ENCODE measurements around the gene IKBKG. TPM values are rescaled to one million over a fixed set of nuclear protein-coding genes. Genes with fewer than 3 reads are reported as not detected.

Gene IKBKG
- total and polyA plus RNA-seq, 2 of the 13 experiments (the other 11 are each of a cell fraction or from before 2014, with no cell fraction given) = 30.6 to 44.3 TPM

GRCh38 chrX:154599531-154599930 is 52.1 kb downstream of the IKBKG start:
- TF ChIP-seq RBFOX2 (IDR thresholded peaks at IDR 0.05; ENCODE audit: low read depth, low read length) = no peak
- TF ChIP-seq AGO1 (IDR thresholded peaks at IDR 0.05; ENCODE audit: low read depth, low read length, poor library complexity, severe bottlenecking) = no peak
- no peak for TF ChIP-seq HMG20A (CRISPR knock-in tag; IDR thresholded peaks at IDR 0.05; ENCODE audit: borderline replicate concordance)
- TF ChIP-seq DRAP1 (CRISPR knock-in tag; IDR thresholded peaks at IDR 0.05) = no peak
- no peak for TF ChIP-seq FOXC1 (CRISPR knock-in tag; IDR thresholded peaks at IDR 0.05; ENCODE audit: borderline replicate concordance)
- TF ChIP-seq NCOA1 (CRISPR knock-in tag; IDR thresholded peaks at IDR 0.05) = no peak
- no peak for TF ChIP-seq TRAFD1 (CRISPR knock-in tag; IDR thresholded peaks at IDR 0.05; ENCODE audit: borderline replicate concordance)
- no peak for TF ChIP-seq ZNF850 (CRISPR knock-in tag; conservative IDR thresholded peaks at IDR 0.05)
- TF ChIP-seq ZNF281 (CRISPR knock-in tag; IDR thresholded peaks at IDR 0.05; ENCODE audit: borderline replicate concordance) = no peak
- no peak for TF ChIP-seq NFIC (IDR thresholded peaks at IDR 0.05; ENCODE audit: low read length)
- TF ChIP-seq ZUFSP (CRISPR knock-in tag; IDR thresholded peaks at IDR 0.05; ENCODE audit: borderline replicate concordance) = no peak
- no peak for TF ChIP-seq ZNF326 (CRISPR knock-in tag; IDR thresholded peaks at IDR 0.05; ENCODE audit: borderline replicate concordance)
- TF ChIP-seq FOXO1 (CRISPR knock-in tag; IDR thresholded peaks at IDR 0.05) = no peak
- TF ChIP-seq ZFP36 (IDR thresholded peaks at IDR 0.05; ENCODE audit: borderline replicate concordance, low read depth, low read length, partially characterized antibody) = no peak
- TF ChIP-seq ZFP36L2 (CRISPR knock-in tag; IDR thresholded peaks at IDR 0.05) = no peak
- no peak for TF ChIP-seq CENPBD1 (CRISPR knock-in tag; IDR thresholded peaks at IDR 0.05; ENCODE audit: borderline replicate concordance, low read depth)
- TF ChIP-seq ASH2L (IDR thresholded peaks at IDR 0.05; ENCODE audit: insufficient read length, low read depth, low read length) = no peak
- TF ChIP-seq ZNF557 (CRISPR knock-in tag; IDR thresholded peaks at IDR 0.05) = no peak
- Histone ChIP-seq H3K4me3 (replicated peaks in 1 of 3; ENCODE audit: insufficient read depth in 1 of 3, low read depth in 2 of 3, low read length in 3 of 3) (no peak overlapping the region), H3K9ac (ENCODE audit: insufficient read depth, low read depth, low read length) (no peak overlapping the region), H3K27me3 (ENCODE audit: control insufficient read depth in 1 of 2, insufficient read depth in 2 of 2, low read length in 2 of 2) (no peaks in the 10 kb centered on the region), H3K79me2 (ENCODE audit: insufficient read depth, low read length) (no peaks in the 10 kb centered on the region), H3K27ac (ENCODE audit: extremely low read length, insufficient read depth, low read length) (no peak overlapping the region), H3K4me1 (ENCODE audit: insufficient read depth, low read length) (no peaks in the 10 kb centered on the region), H3K9me3 (ENCODE audit: low read length) (no peaks in the 10 kb centered on the region), H3K4me2 (ENCODE audit: low read depth, low read length) (no peak overlapping the region), H3K36me3 (replicated peaks in 1 of 2; ENCODE audit: control insufficient read depth in 1 of 2, insufficient read depth in 2 of 2, low read length in 2 of 2) (no peaks in the 10 kb centered on the region), H2AFZ (ENCODE audit: low read length) (no peak overlapping the region), H4K20me1 (ENCODE audit: insufficient read depth, low read length) (no peaks in the 10 kb centered on the region)
- in situ Hi-C loops (cut with HindIII; ENCODE audit: extremely low pct_ligation_motif_present, low pct_unique_long_range_greater_than_20kb) = loop anchor here (25.0 kb wide), 1 partner anchor 238 kb away; the partner anchor contains the start of gene SMIM9
- POLR2A ChIA-PET = no interaction called here
- intact Hi-C loops (cut with micrococcal nuclease; ENCODE audit: unreplicated experiment) = no loop called here
- CTCF ChIA-PET (ENCODE audit: low intra/inter-chr PET ratio, low total read pairs) = no interaction called here
- FAIRE-seq = no peak
- no peak for DNase-seq (ENCODE audit: low spot score)
- ATAC-seq = no peak
- BruUV-seq (replicated peaks) = no TSS peak
- WGBS (ENCODE audit: low lambda C conversion rate) = 73% methylated on average over 9 of the region's 14 CpGs
